IPS-18c (cell line): ENCODE data around the gene B3GLCT.
"Not testable (repeated sequence)": the region's sequence is repeated elsewhere in the genome, so short reads cannot be mapped to it uniquely, and the experiment has no call there.

Experiments
- H3K4me3 ChIP-seq: 2 replicates; pipeline ENCODE4 v1.7.0; 2013; ENCODE audit warnings: low read depth, mild to moderate bottlenecking, low read length, moderate library complexity; ENCODE audit not compliant: insufficient read depth
- H3K9me3 ChIP-seq: one replicate; pipeline ENCODE4 v1.6.1; 2013; ENCODE audit warnings: mild to moderate bottlenecking, low read length, moderate library complexity; ENCODE audit not compliant: control insufficient read depth, insufficient read depth

B3GLCT gene

GRCh38 chr13:31310786-31311185, 111.0 kb downstream of the B3GLCT start:
- Histone ChIP-seq H3K4me3 (no peak overlapping the region), H3K9me3 (peaks cover 4% of the 10 kb centered on the region)

- Histone ChIP-seq H3K4me3 (no peak overlapping the region), H3K9me3 (peaks cover 8% of the 10 kb centered on the region)
These were observed 112.1 kb downstream of the B3GLCT start for GRCh38 chr13:31311921-31312320.

GRCh38 chr13:31314961-31315360, 115.2 kb downstream of the B3GLCT start:
- H3K4me3 ChIP-seq = no peak overlapping the region
- H3K9me3 ChIP-seq = peaks cover 8% of the 10 kb centered on the region

- peaks cover 2% of the 10 kb centered on the region for H3K9me3 ChIP-seq
- no peak overlapping the region for H3K4me3 ChIP-seq
These were observed 121.2 kb downstream of the B3GLCT start for GRCh38 chr13:31320946-31321345.

GRCh38 chr13:31321457-31321856, 121.7 kb downstream of the B3GLCT start:
- Histone ChIP-seq H3K9me3 (no peaks in the 10 kb centered on the region), H3K4me3 (no peak overlapping the region)

- Histone ChIP-seq H3K4me3 (no peak overlapping the region), H3K9me3 (no peaks in the 10 kb centered on the region)
These were observed 122.3 kb downstream of the B3GLCT start for GRCh38 chr13:31322026-31322425.

GRCh38 chr13:31322702-31323405, 123.1 kb downstream of the B3GLCT start:
- Histone ChIP-seq H3K4me3 (no peak overlapping the region), H3K9me3 (no peaks in the 10 kb centered on the region)

- Histone ChIP-seq H3K9me3 (no peaks in the 10 kb centered on the region), H3K4me3 (no peak overlapping the region)
These were observed 127.5 kb downstream of the B3GLCT start for GRCh38 chr13:31327182-31327860.

- no peaks in the 10 kb centered on the region for H3K9me3 ChIP-seq
- no peak overlapping the region for H3K4me3 ChIP-seq
These were observed 128.9 kb downstream of the B3GLCT start for GRCh38 chr13:31328549-31329235.

GRCh38 chr13:31330236-31330635, 130.5 kb downstream of the B3GLCT start:
- no peak overlapping the region for H3K4me3 ChIP-seq
- H3K9me3 ChIP-seq = peaks cover 2% of the 10 kb centered on the region

GRCh38 chr13:31331068-31331467, 131.3 kb downstream of the B3GLCT start:
- no peak overlapping the region for H3K4me3 ChIP-seq
- H3K9me3 ChIP-seq = peaks cover 2% of the 10 kb centered on the region

GRCh38 chr13:31334547-31334946, 134.8 kb downstream of the B3GLCT start:
- Histone ChIP-seq H3K4me3 (no peak overlapping the region), H3K9me3 (peaks cover 2% of the 10 kb centered on the region)

- Histone ChIP-seq H3K4me3 (no peak overlapping the region), H3K9me3 (peaks cover 4% of the 10 kb centered on the region)
These were observed 135.3 kb downstream of the B3GLCT start for GRCh38 chr13:31334994-31335557.

GRCh38 chr13:31339616-31340015, 139.8 kb downstream of the B3GLCT start:
- not testable (repeated sequence) for H3K4me3 ChIP-seq, H3K9me3 ChIP-seq

GRCh38 chr13:31340848-31341247, 141.1 kb downstream of the B3GLCT start:
- not testable (repeated sequence) for H3K9me3 ChIP-seq, H3K4me3 ChIP-seq

GRCh38 chr13:31346891-31347290, 147.1 kb downstream of the B3GLCT start:
- no peaks in the 10 kb centered on the region for H3K9me3 ChIP-seq
- H3K4me3 ChIP-seq = no peak overlapping the region

- no peak overlapping the region for H3K4me3 ChIP-seq
- peaks cover 2% of the 10 kb centered on the region for H3K9me3 ChIP-seq
These were observed 149.4 kb downstream of the B3GLCT start for GRCh38 chr13:31349156-31349555.

- Histone ChIP-seq H3K9me3 (peaks cover 7% of the 10 kb centered on the region), H3K4me3 (no peak overlapping the region)
These were observed 150.8 kb downstream of the B3GLCT start for GRCh38 chr13:31350560-31350959.
